Measurements from ENCODE around the gene SDC4.

- no peak for TF ChIP-seq POLR2A (IDR thresholded peaks at IDR 0.05; ENCODE audit: low read length)
- TF ChIP-seq GATA1 (IDR thresholded peaks at IDR 0.05; ENCODE audit: low read depth, low read length): no peak
Measured at GRCh38 chr20:45289942-45290676, 58.1 kb downstream of the SDC4 start.

Data from erythroblast (primary cell).